Neuron (in vitro differentiated cells): ENCODE measurements around the gene SVIL.
"Not testable (repeated sequence)": the region's sequence is repeated elsewhere in the genome, so short reads cannot be mapped to it uniquely, and the experiment has no call there.

ENCODE experiments used
- H2AFZ ChIP-seq: one replicate; pipeline ENCODE4 v1.6.1; 2013; ENCODE audit warnings: low read depth, mild to moderate bottlenecking, inconsistent platforms, low read length, moderate library complexity
- H3K27me3 ChIP-seq: one replicate; pipeline ENCODE4 v1.6.1; 2013; ENCODE audit warnings: low read length; ENCODE audit not compliant: insufficient read depth
- H3K36me3 ChIP-seq: one replicate; pipeline ENCODE4 v1.6.1; 2013; ENCODE audit warnings: low read length; ENCODE audit not compliant: insufficient read depth
- H3K4me1 ChIP-seq: one replicate; pipeline ENCODE4 v1.6.1; 2013; ENCODE audit warnings: low read length; ENCODE audit not compliant: insufficient read depth
- H3K4me3 ChIP-seq: 2 replicates; pipeline ENCODE4 v1.5.1; 2013; ENCODE audit warnings: mild to moderate bottlenecking, low read length, moderate library complexity
- H3K9me3 ChIP-seq: one replicate; pipeline ENCODE4 v1.6.1; 2013; ENCODE audit warnings: low read length

Gene SVIL

DNA sequence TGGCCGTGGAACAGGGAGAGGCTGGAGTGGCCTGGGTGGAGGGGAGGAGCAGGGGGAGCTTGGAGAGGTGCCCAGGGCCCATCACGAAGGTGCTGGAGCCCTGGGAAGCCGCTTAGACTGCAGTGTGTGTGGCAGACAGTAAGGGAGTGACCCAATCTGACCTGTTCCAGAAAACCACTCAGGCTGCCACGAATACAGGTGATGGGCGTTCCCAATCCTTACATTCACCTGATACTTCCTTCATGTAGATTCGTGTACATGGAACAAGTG lies 161.7 kb downstream of the SVIL start:
- Histone ChIP-seq H3K4me1 (no peaks in the 10 kb centered on the region), H3K4me3 (no peak overlapping the region), H2AFZ (no peak overlapping the region), H3K36me3 (peaks cover 39% of the 10 kb centered on the region), H3K27me3 (no peaks in the 10 kb centered on the region), H3K9me3 (no peaks in the 10 kb centered on the region)

DNA sequence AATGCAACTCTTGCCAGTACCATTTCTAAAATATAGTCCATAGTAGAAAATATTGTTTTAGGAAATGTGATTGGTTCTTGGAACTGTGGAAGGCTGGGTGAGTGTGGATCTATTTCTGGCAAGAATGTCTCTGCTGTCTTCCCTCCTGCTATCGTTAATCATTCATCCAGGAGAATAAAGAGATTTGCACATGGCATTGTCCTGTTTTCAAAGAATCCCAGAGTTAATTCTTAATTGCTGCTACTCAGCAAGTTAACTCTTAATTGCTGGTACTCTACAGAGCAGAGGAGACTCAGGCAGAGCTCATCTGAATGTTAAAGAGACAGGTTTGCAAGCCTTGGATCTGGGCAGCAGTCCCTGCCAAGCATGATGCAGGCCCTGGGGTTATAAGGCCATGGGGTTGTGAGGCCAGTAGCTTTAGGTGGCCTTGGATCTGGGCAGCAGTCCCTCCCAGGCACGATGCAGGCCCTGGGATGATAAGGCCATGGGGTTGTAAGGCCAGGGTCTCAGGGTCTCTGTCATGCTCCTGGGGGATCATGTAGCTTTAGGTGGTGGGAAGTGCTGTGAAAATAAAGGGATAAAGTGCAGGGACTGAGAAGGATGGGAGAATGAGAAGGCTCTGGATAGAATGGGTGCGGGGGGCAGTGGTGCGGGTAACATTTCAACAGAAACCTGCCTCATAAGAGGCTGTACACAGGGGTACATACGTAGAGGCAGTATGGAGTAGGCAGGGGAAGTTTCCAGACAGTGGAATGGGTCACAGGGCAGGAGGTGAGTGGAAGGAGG lies 162.3 kb downstream of the SVIL start:
- H2AFZ ChIP-seq = no peak overlapping the region
- no peak overlapping the region for H3K4me3 ChIP-seq
- no peaks in the 10 kb centered on the region for H3K4me1 ChIP-seq
- no peaks in the 10 kb centered on the region for H3K9me3 ChIP-seq
- peaks cover 40% of the 10 kb centered on the region for H3K36me3 ChIP-seq
- H3K27me3 ChIP-seq = no peaks in the 10 kb centered on the region

DNA sequence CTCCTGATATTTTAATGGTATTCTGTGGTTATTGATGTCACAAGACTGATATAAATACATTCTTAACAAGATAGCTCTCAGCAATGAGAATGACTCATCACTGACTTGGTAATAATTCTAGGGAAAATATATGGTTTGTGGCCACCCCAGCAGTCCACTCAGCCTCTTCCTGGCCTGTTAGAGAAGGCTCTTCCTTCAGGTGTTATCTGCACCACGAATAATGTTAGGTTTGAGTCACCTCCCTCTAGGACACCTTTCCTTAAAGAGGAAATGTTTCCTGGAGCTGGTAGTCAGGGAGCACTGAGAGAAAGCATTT lies 163.3 kb downstream of the SVIL start:
- H2AFZ ChIP-seq = no peak overlapping the region
- no peak overlapping the region for H3K4me3 ChIP-seq
- H3K4me1 ChIP-seq = no peaks in the 10 kb centered on the region
- peaks cover 42% of the 10 kb centered on the region for H3K36me3 ChIP-seq
- no peaks in the 10 kb centered on the region for H3K27me3 ChIP-seq
- no peaks in the 10 kb centered on the region for H3K9me3 ChIP-seq

DNA sequence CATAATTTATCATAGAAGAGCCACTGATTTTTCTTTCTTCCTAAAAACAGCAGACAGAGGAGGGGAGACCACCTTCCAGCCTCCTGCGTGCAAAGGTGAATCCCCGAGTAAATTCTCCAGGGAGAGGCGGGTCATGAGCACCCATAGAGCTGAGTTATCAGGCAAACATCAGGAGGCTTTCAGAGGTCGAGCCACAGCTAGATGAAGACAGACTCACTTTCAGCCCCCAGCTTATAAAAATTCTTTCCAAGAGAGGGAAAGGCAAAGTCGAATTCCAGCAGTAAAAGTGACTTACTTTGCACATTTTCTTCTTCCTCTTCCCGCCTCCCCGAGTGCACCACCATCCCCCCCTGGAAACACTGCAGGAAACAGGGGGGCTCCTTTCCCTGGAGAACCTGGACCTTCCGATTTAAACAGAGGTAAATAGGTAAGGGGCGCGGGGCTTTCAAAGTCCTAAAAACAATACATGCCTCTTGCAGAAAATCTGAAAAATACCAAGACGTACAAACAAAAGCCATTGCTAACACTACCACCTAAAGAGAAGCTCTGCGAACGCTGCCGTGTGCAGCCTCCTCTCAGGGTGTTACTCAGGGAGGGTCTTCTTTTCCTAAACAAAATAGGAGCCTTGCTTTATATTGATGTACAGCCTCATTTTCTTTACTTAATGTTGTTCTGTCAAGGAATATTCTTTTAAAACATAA lies 163.8 kb downstream of the SVIL start:
- peaks cover 42% of the 10 kb centered on the region for H3K36me3 ChIP-seq
- H2AFZ ChIP-seq = no peak overlapping the region
- no peak overlapping the region for H3K4me3 ChIP-seq
- no peaks in the 10 kb centered on the region for H3K9me3 ChIP-seq
- H3K27me3 ChIP-seq = no peaks in the 10 kb centered on the region
- H3K4me1 ChIP-seq = no peaks in the 10 kb centered on the region

DNA sequence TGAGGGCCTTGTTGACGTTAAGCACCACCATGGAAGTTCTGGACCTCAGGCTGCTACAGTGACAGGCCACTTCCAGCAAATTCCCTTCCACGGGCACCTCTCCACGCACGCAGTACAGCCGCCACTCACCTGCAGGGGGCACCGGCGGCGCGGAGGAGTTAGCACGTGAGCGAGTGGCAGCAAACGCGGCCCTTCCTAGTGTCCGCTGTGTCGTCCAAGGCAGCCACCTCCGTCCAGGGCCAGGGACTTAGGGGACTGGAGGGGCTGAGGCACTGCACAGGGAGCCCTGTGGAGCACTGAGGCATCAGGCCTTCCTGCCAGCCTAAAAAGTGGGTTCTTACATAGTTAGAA lies 164.4 kb downstream of the SVIL start:
- Histone ChIP-seq H3K27me3 (no peaks in the 10 kb centered on the region), H3K9me3 (no peaks in the 10 kb centered on the region), H3K4me1 (no peaks in the 10 kb centered on the region), H2AFZ (no peak overlapping the region), H3K36me3 (peaks cover 42% of the 10 kb centered on the region), H3K4me3 (no peak overlapping the region)

DNA sequence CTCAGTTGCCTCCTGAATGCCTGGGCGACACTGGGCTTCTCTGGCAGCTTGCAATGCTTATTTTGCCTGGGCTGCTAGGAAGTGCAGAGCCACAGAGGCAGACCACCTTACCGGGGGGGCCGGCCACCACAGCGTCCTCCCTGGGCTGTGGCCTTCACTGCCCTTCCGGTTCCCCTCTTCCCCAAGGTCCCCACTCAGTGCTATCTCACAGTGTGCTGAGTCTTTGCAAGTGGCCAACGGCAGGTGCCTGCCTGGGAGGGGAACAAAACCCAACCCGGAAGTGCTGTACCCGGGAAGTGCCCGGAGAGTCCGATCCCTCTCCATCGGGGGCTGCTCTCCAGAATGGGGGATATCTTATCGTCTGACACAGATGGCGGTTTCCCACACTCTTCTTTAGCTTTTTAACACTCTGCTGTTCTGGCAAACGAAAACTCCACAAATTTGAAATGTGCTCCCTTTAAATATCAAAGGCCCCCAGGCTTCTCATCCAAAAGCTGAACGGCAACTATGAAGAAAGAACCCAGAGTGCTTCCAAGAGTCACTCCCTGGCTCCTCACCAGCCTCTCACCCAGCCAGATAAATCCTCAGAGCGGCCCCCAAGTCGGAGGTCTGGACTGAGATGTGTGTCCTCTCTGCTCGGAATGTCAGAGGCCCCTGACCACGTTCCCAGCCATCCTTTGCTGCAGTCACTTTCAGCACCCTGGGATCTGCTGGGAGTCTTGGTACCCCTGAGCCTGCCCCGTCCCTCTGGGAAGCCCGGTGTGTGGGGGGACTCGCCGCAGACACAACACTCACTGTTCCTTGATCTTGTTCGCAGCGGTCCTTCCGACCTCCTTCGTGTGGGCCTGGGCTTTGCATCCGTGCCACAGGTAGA lies 165.1 kb downstream of the SVIL start:
- Histone ChIP-seq H3K27me3 (no peaks in the 10 kb centered on the region), H3K4me1 (no peaks in the 10 kb centered on the region), H2AFZ (no peak overlapping the region), H3K36me3 (peaks cover 47% of the 10 kb centered on the region), H3K9me3 (no peaks in the 10 kb centered on the region), H3K4me3 (no peak overlapping the region)

DNA sequence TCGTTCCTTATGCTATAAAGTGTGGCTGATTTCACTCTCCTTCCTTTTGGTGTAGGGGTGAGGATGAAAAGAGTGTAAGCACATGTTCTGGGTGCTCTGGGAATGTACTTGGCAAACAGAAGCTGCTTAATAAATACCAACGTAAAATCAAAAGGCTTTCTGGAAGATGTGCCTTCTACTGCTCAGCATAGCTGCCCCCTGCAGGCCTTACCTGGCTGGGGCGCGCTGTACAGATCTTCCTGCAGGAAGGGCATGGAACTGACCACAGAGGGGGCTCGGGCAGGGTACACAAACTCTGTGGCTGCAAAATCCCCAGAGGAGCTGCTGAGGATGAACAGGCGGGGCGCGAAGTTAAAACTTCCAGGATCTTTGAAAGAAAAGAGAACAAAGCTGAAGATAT lies 169.4 kb downstream of the SVIL start:
- Histone ChIP-seq H3K4me3 (no peak overlapping the region), H3K27me3 (no peaks in the 10 kb centered on the region), H2AFZ (no peak overlapping the region), H3K4me1 (no peaks in the 10 kb centered on the region), H3K36me3 (peaks cover 48% of the 10 kb centered on the region), H3K9me3 (peaks cover 7% of the 10 kb centered on the region)

DNA sequence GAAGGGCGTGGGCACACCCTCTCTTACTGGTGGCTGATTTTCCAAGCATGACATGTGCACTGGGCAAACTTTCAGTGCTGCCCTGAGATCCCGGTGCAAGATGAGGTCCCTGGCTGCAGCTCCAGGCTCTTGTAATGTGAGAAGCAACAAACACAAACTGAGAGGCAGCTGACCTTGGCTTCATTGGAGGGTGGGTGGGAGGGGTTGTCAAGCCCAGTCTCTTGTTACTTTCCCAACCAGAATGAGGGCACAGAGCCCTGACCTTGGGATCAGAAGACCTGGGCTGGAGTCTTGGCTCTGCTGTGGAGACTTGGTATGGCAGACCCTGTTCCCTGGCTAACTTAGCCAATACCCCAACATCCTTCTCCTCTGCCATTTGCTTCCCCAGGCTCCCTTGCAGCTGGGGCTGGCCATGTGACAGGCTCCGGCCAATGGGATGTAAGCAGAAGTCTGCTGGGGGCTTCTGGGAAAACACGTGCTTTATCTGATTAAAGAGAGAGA lies 170.1 kb downstream of the SVIL start:
- H3K27me3 ChIP-seq, H3K4me1 ChIP-seq, H3K4me3 ChIP-seq, H2AFZ ChIP-seq, H3K9me3 ChIP-seq: not testable (repeated sequence)
- H3K36me3 ChIP-seq = peaks cover 47% of the 10 kb centered on the region

DNA sequence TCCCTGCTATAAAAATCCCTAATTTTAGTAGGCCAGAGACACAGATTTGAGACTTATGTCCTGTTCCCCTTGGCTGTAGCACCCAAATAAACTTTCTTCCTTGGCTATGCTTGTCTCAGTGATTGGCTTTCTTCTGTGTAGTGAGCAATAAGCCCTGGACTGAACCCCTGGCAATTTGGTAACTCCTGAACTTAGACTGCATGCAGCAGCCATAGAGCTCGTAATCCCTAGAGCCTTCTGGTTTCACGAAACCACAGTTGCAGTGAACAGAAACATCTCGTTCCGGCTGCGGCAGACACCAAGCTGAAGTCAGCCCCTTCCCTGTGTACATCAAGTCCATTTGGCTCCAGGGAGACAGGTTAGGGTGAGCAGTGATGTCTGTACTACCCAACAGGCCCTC lies 173.7 kb downstream of the SVIL start:
- H2AFZ ChIP-seq = no peak overlapping the region
- H3K4me3 ChIP-seq = no peak overlapping the region
- no peaks in the 10 kb centered on the region for H3K27me3 ChIP-seq
- H3K9me3 ChIP-seq = peaks cover 7% of the 10 kb centered on the region
- no peaks in the 10 kb centered on the region for H3K4me1 ChIP-seq
- H3K36me3 ChIP-seq = peaks cover 45% of the 10 kb centered on the region

DNA sequence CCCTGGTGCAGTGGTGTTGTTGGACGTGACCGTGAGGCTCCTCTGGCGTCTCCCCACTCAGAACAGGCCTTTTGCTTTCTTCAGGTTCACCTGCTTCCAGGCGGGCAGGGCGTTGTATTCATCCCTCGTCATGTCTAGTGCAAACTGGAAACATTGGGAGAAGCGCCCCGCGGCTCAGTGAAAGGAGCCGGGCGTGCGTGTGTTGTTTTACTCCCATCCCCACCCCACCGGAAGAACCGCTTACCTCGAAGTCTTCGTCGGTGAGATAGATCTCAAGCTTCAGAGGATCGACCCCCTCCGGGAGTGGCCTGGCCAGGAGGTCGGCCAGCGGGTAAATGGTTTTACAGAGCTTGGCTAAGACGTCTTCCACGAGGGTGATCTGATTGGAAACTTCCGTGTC lies 176.6 kb downstream of the SVIL start:
- not testable (repeated sequence) for H3K9me3 ChIP-seq, H3K4me1 ChIP-seq, H3K27me3 ChIP-seq, H2AFZ ChIP-seq, H3K4me3 ChIP-seq
- peaks cover 28% of the 10 kb centered on the region for H3K36me3 ChIP-seq

DNA sequence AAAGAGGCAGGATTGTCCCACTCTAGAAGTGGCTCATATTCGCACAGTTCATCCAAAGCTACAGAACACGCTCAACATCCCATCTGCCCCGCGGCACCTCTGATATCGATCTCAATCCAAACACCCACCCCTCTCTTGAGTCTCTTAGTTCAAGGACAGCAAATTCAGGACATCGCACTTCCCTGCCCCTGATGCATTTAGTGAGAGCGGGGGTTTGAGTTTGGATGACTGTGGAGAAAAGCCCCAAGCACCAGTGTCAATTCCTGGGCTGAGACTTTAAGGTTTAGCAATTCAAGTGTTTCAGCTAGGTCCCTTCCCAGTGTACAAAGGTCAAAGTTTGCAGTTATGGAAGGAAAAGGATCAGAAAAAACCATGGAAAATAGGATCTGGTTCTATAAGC lies 179.7 kb downstream of the SVIL start:
- no peaks in the 10 kb centered on the region for H3K9me3 ChIP-seq
- H3K4me1 ChIP-seq = no peaks in the 10 kb centered on the region
- H3K27me3 ChIP-seq = no peaks in the 10 kb centered on the region
- no peak overlapping the region for H3K4me3 ChIP-seq
- H3K36me3 ChIP-seq = peaks cover 9% of the 10 kb centered on the region
- H2AFZ ChIP-seq = no peak overlapping the region

DNA sequence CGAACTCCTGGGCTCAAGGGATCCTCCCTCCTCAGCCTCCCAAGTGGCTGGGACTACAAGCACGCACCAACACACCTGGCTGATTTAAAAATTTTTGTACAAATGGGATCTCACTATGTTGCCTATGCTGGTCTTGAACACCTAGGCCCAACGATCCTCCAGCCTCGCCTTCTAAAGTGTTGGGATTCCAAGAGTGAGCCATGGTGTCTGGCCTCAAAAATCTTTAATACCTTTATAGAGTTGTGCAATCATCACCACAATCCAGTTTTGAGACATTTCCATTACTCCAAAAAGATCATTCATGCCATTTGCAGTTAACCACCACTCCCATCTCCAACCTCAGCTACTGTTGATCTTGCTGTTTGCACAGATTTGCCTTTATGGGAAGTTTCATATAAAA lies 180.5 kb downstream of the SVIL start:
- peaks cover 5% of the 10 kb centered on the region for H3K36me3 ChIP-seq
- no peak overlapping the region for H3K4me3 ChIP-seq
- no peaks in the 10 kb centered on the region for H3K27me3 ChIP-seq
- H2AFZ ChIP-seq = no peak overlapping the region
- no peaks in the 10 kb centered on the region for H3K9me3 ChIP-seq
- no peaks in the 10 kb centered on the region for H3K4me1 ChIP-seq

DNA sequence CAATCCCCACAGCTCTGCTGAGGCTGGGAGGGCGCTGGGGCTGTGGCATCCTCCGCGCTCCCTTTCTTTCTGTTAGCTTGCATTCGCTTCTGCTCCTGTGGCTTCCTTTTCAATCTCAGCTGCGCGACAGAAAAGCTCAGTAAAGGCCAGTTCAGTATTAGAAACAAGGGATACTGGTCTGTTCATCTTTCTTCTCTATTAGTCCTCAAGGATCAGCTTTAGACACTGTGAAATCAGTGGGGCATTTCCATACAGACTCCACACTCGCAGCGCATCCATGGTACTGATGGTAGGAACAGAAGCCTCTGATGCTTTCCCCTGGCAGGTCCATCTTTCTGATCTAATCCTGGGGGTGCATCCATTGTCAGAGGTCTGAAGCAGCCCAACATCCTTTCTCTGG lies 182.2 kb downstream of the SVIL start:
- Histone ChIP-seq H3K27me3 (no peaks in the 10 kb centered on the region), H3K9me3 (no peaks in the 10 kb centered on the region), H3K36me3 (peaks cover 2% of the 10 kb centered on the region), H3K4me1 (no peaks in the 10 kb centered on the region), H3K4me3 (no peak overlapping the region), H2AFZ (no peak overlapping the region)
